GM19463 (cell line): ENCODE results near the gene ARL4D.
A peak's percentile ranks its signal among the peaks of the same experiment; 100 is the strongest.
"Not testable (repeated sequence)": the region's sequence is repeated elsewhere in the genome, so short reads cannot be mapped to it uniquely, and the experiment has no call there.

Experiments used
- ATAC-seq: cut with Tn5 transposase; IDR thresholded peaks from one replicate; pipeline ENCODE4 v1.9.1; 2021; ENCODE audit warnings: mild to moderate bottlenecking, moderate library complexity; ENCODE audit not compliant: unreplicated experiment

Gene ARL4D

DNA sequence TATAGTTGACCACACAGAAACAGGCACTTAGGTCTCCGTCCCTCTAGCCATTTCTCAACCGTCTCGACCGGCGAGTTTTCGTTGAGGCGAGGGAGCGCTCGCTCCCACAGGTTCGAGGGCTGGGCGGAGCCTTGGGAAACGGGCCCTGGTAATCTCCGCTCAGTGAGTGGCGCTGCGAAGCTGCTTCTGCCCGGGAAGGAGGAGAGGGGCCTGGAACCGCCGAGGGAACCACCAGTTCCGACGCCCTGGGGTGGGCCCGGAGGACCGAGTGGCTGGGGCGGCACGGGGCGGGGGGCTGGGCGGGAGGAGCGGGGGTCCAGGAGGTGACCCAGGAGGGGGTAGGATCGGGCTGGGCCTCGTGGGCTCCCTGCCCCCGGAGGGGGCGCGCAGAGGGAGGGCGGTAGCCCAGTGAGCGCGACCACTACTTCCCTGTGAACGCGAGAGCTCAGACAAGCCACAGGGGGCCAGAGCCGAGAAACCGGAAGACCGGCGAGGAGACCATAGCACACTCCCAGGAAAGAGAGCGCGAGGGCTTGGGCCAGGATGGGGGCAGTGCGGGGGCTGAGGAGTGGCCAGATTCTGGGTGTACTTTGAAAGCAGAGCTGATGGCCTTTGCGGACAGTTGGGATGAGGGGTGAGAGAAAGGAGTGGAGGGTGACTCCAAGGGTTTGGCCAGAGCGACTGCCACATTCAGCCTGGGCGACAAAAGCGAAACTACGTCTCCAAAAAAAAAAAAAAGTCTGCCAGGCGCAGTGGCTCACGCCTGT lies 29.9 kb upstream of the ARL4D start:
- peak; percentile 34 for ATAC-seq

DNA sequence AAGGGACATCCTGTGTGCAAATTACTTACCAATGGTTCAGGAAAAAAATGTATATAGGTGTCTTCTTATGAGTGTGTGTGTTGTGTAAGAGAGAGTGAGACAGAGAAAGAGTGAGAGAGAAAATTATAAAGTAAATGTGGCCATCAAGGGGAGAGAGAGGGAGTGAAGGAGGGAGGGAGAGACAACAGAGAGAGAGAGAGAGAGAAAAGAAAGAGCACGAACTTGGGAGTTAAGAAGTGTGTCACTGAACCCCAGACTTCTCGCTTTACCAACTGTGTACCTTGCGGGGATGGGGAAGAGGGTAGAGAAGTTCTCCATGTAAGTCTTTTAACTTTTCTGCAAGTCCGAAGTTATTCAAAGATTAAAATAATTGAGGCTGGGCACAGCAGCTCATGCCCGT lies 28.8 kb upstream of the ARL4D start:
- ATAC-seq = no peak

DNA sequence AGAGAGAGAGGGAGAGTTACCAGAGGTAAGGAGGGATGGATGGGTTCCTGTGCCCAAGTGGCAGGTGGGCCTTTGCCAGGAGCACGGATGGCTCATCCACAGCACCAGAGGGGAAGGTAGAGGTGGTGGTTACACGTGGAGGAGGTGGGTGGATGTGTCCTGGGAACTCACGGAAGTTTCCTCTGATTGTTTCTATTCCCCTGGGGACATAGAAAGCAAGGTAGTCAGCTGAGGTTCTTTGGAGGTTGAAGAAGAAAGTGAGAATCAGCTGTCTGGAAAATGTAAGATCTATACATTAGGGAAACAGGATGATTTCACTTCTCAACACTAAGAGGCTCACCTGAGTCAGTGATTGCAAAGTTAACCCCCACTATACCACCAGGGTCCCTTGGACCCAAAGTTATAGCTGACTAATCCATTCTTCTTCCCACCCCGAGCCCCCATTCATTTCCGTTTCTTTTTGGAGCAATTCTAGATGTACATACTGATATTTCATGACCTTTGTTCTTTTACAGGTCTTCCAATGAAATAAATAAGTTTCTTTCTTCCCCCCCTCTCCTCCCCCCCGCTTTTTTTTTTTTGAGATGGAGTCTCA lies 27.5 kb upstream of the ARL4D start:
- ATAC-seq = no peak

- ATAC-seq = no peak
These were observed 26.4 kb upstream of the ARL4D start for GRCh38 chr17:43372273-43372911.

DNA sequence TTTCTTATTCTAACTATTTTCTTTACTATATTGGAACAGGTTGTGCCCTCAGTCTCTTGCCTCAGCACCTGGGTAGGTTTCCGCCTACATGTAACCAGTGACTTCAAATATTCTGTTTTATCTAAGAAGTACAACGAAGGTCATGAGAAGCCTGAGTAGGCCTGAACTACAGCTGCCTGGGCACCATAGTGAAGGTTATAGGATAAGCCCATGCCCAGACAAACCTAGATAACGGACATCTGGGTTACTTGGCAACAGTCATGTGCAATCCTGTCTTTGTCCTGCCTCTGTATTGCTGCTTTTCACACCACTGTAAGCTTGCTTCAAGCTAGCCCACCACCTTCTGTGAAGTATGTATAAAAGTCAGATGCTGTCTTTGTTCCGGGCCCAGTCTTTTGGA lies 25.4 kb upstream of the ARL4D start:
- no peak for ATAC-seq

GRCh38 chr17:43375915-43376314 lies 22.9 kb upstream of the ARL4D start:
- not testable (repeated sequence) for ATAC-seq

DNA sequence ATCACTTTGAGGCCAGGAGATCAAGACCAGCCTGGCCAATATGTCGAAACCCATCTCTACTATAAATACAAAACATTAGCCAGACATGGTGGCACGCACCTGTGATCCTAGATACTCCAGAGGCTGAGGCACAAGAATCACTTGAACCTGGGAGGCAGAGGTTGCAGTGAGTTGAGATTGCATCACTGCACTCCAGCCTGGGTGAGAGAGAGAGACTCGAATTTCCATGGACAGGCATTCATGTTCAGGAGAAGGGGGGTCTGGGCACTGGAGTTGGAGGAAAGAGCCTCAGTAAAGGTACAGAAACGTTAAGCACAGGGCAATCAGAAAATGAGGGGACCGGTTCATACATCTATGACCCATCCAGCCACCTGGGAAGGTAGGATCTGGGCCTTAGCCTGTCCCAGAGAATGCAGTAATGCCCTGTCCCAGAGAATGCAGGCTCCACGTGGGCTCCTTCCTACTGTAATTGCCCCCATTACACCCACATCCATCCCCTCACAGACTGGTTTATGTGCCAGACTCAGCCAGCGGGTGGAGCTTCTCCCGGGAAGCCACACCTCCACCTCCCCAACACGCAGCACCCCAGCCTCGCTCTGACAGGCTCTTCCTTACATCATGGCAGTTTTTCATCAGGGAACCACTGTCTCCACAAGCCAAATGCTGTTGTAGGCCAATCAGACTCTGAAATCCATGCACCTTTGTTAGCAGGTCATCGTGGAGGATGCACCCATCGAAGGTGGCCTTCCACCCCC lies 21.6 kb upstream of the ARL4D start:
- no peak for ATAC-seq

- ATAC-seq = no peak
These were observed 20.0 kb upstream of the ARL4D start for GRCh38 chr17:43378766-43379165.

- no peak for ATAC-seq
These were observed 18.5 kb upstream of the ARL4D start for GRCh38 chr17:43380307-43380706.

DNA sequence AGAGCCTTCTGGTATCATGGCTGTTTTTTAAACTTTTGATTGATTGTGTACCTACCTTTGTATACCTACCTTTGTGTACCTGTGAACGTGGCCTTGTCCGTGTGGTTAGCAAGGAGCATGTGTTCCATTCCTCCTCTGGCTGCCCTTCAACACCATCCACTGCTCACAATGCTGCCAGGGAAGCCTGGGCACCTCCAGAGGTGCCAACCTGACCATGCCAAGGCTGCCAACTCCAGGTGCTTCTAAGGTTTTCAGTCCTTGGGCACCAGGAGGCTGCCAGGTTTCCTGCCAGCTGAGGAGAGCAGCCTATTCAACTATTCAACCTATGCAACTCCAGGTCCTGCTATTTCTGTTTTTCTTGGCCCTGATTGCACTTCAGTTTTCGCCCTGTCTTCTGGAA lies 17.6 kb upstream of the ARL4D start:
- ATAC-seq = no peak

DNA sequence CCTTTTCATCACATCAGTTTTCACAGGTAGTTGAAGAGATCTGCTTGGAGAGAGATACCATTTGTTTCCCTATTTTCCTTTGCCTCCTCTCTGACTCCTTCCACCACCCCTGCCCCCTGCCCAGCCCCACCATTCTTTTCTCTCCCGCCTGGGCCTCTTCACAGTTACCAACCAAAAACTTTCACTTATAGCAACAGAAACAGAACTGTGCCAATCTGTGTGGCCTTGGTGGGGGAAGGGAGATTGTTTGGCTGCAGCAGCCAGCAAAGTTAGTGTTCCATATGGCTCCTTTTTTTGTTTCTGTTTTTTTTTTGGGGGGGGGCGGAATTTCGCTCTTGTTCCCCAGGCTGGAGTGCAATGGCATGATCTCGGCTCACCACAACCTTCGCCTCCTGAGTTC lies 17.2 kb upstream of the ARL4D start:
- no peak for ATAC-seq

- ATAC-seq = no peak
These were observed 16.0 kb upstream of the ARL4D start for GRCh38 chr17:43382776-43383175.

DNA sequence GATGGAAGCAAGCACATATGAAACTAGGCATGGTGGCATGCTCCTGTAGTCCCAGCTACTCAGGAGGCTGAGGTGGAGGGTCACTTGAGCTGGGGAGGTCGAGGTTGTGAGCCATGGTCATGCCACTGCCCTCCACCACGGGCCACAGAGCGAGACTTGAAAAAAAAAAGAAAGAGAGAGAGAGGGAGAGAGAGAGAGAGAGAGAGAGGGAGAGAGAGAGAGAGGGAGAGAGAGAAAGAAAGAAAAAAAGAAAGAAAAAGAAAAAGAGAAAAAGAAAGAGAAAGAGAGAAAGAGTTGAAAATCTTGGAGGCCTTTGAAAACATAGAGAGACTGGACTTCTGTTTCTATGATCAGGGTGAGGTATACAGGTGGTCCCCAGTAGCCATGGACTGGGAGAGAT lies 15.4 kb upstream of the ARL4D start:
- no peak for ATAC-seq

DNA sequence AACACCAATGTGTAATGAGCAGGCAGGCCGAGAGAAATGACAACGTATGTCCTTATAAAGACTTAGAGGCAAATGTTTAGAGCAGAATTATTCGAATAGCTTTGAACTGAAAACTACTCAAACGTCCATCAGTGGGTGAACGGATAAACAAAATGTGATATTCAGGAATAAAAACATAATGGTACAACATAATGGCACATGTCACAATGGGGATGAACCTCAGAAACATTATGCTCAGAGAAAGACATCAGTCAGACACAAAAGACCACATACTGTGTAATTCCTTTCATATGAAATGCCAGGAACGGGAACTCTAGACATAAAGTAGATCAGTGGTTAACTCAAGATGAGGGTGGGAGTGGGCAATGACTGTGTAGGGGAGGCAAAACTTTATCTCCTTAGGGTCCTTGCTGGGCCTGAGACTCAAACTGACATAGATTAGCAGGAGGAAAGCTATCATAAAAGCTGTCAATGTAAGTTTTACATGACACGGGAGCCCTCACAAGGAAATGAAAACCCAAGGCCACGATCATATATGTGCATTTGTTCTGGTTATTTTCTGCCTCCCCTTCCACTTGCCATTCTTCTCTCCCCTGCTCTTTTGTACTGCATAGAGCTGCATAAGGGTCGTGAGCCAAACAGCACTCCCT lies 14.8 kb upstream of the ARL4D start:
- ATAC-seq = no peak

- no peak for ATAC-seq
These were observed 14.3 kb upstream of the ARL4D start for GRCh38 chr17:43384476-43384862.

- ATAC-seq = no peak
These were observed 13.6 kb upstream of the ARL4D start for GRCh38 chr17:43385046-43385831.

- peak; percentile 66 for ATAC-seq
These were observed 10.3 kb upstream of the ARL4D start for GRCh38 chr17:43388359-43389045.

- ATAC-seq = no peak
These were observed 9.5 kb upstream of the ARL4D start for GRCh38 chr17:43389046-43389947.

DNA sequence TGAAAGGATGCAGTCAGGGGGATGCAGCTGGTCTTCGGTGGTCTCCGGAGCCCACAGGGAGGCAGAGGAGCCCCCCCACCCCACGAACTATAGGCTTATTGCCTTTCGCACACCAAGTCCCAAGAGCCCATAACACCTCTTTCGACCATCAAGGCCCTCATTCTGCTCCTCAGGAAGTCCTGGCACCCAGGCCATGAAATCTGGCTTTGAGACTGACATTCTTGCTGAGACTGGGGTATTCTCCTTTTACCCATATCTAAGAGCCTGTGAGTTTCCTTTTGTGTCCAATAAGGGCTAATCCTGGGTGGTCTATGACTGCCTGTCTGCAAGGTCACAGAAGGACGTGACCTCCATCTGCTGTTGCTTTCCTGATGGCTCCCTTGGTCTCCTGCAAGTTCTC lies 6.4 kb upstream of the ARL4D start:
- ATAC-seq = no peak
